GM10248 (cell line): ENCODE data around the gene HACD2.
A peak's percentile ranks its signal among the peaks of the same experiment; 100 is the strongest.
"Not testable (repeated sequence)": the region's sequence is repeated elsewhere in the genome, so short reads cannot be mapped to it uniquely, and the experiment has no call there.

Experiments
- CTCF ChIA-PET: fragments of 300-600 bp; sonication (Branson Sonifier 250); formaldehyde crosslinking; extraction: SDS; loops from one replicate; lab custom pipeline; 2021; ENCODE audit warnings: antibody characterized with exemption; lab: Yijun Ruan, JAX
- POLR2A ChIA-PET: fragments of 350-650 bp; sonication (Branson Sonifier 250); formaldehyde crosslinking; extraction: SDS; loops from one replicate; lab custom pipeline; 2020; ENCODE audit warnings: antibody characterized with exemption; lab: Yijun Ruan, JAX
- DNase-seq: peaks from one replicate; pipeline ENCODE4 v3.0.0; 2012; ENCODE audit errors: extremely low spot score
- TF ChIP-seq, protein P1 (sequence below): IDR thresholded peaks from 2 replicates; pipeline ENCODE4 v1.5.1; 2012; ENCODE audit warnings: mild to moderate bottlenecking, low read depth; ENCODE audit errors: extremely low read depth, missing control alignments, control extremely low read depth

HACD2 gene

DNA sequence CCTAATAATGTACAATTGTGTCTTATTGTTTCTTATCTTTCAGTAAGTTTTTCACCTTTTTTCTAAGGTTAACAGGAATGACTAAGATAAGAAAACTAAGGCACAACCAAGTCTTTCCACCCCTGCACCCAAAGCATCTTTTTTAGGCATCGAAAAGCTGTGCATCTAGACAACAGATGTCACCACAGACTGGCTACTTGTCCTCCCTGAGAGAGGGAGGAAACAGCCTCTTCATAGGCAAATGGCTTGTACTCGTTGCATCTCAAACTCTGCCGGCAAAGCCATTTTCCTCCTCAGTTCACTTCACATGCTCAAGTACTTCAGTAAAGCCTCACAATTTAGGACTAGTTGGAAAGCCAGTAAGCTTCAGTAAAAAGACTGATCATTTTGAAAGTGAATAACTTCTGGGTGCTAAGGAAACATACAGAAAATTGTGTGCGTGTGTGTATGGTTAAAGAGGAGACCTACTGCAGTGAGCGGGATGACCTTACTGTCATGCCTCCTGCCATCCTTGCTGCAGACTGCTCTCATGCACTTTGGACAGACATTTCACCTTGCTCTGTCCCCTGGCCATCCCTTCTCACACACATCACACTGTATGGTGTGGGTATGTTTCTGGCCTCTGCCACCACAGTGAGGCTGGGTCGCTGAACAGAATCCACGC, 36.5 kb upstream of the HACD2 start:
- TF ChIP-seq, protein P1, sequence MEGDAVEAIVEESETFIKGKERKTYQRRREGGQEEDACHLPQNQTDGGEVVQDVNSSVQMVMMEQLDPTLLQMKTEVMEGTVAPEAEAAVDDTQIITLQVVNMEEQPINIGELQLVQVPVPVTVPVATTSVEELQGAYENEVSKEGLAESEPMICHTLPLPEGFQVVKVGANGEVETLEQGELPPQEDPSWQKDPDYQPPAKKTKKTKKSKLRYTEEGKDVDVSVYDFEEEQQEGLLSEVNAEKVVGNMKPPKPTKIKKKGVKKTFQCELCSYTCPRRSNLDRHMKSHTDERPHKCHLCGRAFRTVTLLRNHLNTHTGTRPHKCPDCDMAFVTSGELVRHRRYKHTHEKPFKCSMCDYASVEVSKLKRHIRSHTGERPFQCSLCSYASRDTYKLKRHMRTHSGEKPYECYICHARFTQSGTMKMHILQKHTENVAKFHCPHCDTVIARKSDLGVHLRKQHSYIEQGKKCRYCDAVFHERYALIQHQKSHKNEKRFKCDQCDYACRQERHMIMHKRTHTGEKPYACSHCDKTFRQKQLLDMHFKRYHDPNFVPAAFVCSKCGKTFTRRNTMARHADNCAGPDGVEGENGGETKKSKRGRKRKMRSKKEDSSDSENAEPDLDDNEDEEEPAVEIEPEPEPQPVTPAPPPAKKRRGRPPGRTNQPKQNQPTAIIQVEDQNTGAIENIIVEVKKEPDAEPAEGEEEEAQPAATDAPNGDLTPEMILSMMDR, result no peak
- ChIA-PET CTCF (interaction anchor here (1.4 kb wide), 1 partner anchor 9 kb away, joined by 4 read pairs; no protein-coding TSS in a partner anchor), POLR2A (no interaction called here)
- DNase-seq, result no peak

GRCh38 chr3:123620343-123620742, 35.5 kb upstream of the HACD2 start:
- CTCF ChIA-PET, result interaction anchor here (3.0 kb wide), 1 partner anchor 22 kb away, joined by 11 read pairs; no protein-coding TSS in a partner anchor
- POLR2A ChIA-PET, result no interaction called here
- TF ChIP-seq, protein P1, result no peak
- no peak for DNase-seq

DNA sequence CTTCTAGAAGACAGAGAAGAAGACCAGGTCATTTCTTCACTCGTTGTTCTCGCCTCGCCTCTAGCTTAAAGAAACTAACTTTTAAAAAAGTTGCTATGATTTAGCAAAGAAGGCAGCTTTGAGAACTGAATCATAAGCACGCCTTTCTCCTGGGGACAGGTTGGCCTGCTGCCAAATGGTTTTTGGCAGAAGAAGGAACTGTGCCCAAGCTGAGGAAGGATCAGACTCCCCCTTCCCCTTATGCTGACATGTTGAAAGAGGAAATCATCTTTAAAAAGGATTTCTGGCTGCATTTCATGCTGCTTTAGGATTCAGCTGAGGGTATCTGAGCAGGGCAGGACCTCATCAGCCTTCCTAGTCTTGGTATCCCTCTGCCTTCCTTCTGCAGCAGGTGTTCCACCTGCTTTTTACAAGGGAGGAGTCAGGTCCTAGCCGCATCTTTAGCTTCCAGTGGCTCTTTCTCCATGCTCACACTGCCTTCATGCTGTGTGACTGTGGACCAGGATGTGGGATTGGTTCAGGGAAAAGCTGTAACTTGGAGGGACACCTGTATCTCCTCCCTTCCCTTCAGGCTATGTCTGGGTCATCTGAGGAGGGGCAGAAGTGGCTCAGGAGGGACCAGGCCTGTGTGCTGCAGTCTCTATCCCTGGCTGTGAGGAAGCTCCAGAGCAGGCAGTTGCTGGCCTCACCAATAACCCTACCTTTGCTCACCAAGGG, 34.1 kb upstream of the HACD2 start:
- TF ChIP-seq, protein P1, result no peak
- POLR2A ChIA-PET, result no interaction called here
- CTCF ChIA-PET, result interaction anchor here (1.7 to 3.0 kb wide), 2 partner anchors 23 to 34 kb away, joined by 7 to 11 read pairs; no protein-coding TSS in a partner anchor
- no peak for DNase-seq

- DNase-seq, result peak; percentile 4
- ChIA-PET POLR2A (no interaction called here), CTCF (interaction anchor here (1.7 to 3.0 kb wide), 2 partner anchors 24 to 34 kb away, joined by 7 to 11 read pairs; no protein-coding TSS in a partner anchor)
- TF ChIP-seq, protein P1, result no peak
These were observed 33.3 kb upstream of the HACD2 start for GRCh38 chr3:123618076-123618708.

GRCh38 chr3:123616593-123616992, 31.7 kb upstream of the HACD2 start:
- TF ChIP-seq, protein P1, result no peak
- ChIA-PET POLR2A (no interaction called here), CTCF (interaction anchor here (1.2 kb wide), 1 partner anchor 26 kb away, joined by 6 read pairs; no protein-coding TSS in a partner anchor)
- DNase-seq, result no peak

- ChIA-PET CTCF (no interaction called here), POLR2A (no interaction called here)
- no peak for DNase-seq
- TF ChIP-seq, protein P1, result no peak
These were observed 28.7 kb upstream of the HACD2 start for GRCh38 chr3:123613543-123613942.

DNA sequence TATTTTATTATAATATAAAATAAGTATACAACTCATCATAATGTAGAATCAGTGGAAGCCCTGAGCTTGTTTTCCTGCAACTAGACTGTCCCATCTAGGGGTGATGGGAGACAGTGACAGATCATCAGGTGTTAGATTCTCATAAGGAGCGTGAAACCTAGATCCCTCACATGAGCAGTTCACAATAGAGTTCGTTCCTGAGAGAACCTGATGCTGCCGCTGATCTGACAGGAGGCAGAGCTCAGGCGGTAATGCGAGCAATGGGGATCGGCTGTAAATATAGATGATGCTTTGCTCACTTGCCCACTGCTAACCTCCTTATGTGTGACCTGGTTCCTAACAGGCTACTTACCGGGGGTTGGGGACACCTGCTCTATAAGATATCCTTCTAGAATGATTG, 26.8 kb upstream of the HACD2 start:
- POLR2A ChIA-PET, DNase-seq: not testable (repeated sequence)
- CTCF ChIA-PET, result interaction anchor here (1.2 kb wide), 1 partner anchor 10 kb away, joined by 4 read pairs; no protein-coding TSS in a partner anchor
